NB4 (cell line): Measurements from ENCODE around the gene GRM8.

Source experiments
- DNase-seq: peaks from one replicate; pipeline ENCODE4 v3.0.0; 2010; ENCODE audit warnings: low read depth
- H3K4me3 ChIP-seq: one replicate; pipeline ENCODE4 v1.5.1; 2011; ENCODE audit warnings: mild to moderate bottlenecking, low read depth, low read length, moderate library complexity
- MYC ChIP-seq: IDR thresholded peaks from 2 replicates; pipeline ENCODE4 v1.6.1; 2011; ENCODE audit warnings: low read depth, low read length
- POLR2A ChIP-seq: IDR thresholded peaks from 2 replicates; pipeline ENCODE4 v1.6.1; 2011; ENCODE audit warnings: mild to moderate bottlenecking; ENCODE audit not compliant: insufficient read length; ENCODE audit errors: extremely low read depth
- TF ChIP-seq, protein P1 (sequence below): IDR thresholded peaks from one replicate; pipeline ENCODE4 v1.5.1; 2012; ENCODE audit warnings: low read depth, low read length
- TF ChIP-seq, protein P2 (sequence below): IDR thresholded peaks from 2 replicates; pipeline ENCODE4 v1.6.1; 2011; ENCODE audit warnings: low read depth, low read length

The GRM8 gene

DNA sequence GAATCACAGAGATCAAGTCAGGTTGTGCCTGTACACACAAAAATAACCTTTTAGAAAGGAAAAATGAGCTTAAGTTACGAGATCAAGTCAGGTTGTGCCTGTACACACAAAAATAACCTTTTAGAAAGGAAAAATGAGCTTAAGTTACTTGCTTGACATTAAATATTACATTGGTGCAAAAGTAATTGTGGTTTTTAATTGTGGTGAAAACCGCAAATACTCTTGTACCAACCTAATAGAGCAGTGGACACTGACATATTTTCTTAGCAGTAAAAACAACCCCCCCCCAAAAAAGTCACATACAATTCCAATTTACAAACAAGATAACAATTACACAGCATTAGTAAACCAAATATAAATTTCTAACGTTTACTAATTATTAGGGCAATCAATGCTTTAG, 595.6 kb downstream of the GRM8 start:
- DNase-seq, result no peak
- no peak overlapping the region for H3K4me3 ChIP-seq
- TF ChIP-seq, protein P1, sequence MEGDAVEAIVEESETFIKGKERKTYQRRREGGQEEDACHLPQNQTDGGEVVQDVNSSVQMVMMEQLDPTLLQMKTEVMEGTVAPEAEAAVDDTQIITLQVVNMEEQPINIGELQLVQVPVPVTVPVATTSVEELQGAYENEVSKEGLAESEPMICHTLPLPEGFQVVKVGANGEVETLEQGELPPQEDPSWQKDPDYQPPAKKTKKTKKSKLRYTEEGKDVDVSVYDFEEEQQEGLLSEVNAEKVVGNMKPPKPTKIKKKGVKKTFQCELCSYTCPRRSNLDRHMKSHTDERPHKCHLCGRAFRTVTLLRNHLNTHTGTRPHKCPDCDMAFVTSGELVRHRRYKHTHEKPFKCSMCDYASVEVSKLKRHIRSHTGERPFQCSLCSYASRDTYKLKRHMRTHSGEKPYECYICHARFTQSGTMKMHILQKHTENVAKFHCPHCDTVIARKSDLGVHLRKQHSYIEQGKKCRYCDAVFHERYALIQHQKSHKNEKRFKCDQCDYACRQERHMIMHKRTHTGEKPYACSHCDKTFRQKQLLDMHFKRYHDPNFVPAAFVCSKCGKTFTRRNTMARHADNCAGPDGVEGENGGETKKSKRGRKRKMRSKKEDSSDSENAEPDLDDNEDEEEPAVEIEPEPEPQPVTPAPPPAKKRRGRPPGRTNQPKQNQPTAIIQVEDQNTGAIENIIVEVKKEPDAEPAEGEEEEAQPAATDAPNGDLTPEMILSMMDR, result no peak
- TF ChIP-seq, protein P2, sequence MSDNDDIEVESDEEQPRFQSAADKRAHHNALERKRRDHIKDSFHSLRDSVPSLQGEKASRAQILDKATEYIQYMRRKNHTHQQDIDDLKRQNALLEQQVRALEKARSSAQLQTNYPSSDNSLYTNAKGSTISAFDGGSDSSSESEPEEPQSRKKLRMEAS, result no peak
- no peak for TF ChIP-seq MYC
- no peak for TF ChIP-seq POLR2A

DNA sequence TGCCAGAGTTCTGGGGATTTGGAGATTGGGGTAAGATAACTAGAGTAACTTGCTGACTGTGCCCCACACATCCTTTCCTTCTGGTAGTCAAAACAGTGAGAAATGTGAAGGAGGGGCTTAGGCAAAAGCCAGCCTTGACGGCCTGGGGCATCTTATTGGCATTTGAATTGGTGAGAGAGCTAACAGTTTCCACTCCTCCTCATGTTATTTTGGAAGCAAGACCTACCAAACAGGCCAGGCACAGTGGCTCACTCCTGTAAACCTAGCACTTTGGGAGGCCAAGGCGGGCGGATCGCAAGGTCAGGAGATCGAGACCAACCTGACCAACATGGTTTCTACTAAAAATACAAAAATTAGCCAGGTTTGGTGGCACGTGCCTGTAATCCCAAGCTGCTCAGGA, 596.6 kb downstream of the GRM8 start:
- TF ChIP-seq, protein P1, result no peak

DNA sequence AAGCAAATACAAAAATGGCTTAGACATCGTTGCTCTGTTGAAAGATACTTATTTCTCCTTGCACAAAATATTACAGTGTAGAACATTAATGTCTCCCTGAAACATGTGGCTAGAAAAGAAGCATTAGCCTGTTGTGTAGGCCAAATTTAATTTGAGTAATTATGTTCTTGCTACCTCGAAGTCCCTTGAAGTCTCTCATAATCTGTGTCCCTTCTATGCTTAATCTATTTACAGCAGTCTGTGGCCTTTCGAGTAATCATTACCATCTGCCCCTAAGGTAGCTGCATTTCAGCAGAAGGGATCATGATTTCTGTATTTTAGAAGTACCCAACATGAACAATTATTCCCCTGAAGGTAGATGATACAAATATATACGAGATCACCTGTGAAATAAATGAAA, 615.2 kb downstream of the GRM8 start:
- no peak overlapping the region for H3K4me3 ChIP-seq
- no peak for TF ChIP-seq MYC
- DNase-seq, result no peak

More for the DNA sequence above, 596.6 kb downstream of the GRM8 start:
- no peak overlapping the region for H3K4me3 ChIP-seq
- no peak for DNase-seq

DNA sequence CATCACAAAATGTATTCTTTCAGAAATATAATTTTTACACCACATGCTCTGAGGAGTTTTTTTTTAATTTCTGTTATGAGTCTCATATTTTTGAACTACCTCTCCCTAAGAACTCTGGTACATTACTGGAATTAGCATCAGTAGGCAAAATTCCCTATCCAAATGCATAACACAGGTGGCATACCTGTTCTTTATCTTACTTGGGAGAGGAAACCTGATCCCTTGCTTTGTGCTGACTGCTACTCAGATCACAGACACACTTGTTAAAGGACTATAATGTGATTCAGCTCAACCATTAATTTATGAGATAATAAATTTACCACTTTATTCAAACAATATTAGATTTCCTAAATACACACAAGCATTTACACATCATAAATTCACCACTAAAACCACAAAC, 617.2 kb downstream of the GRM8 start:
- H3K4me3 ChIP-seq, result no peak overlapping the region
- no peak for TF ChIP-seq MYC
- TF ChIP-seq, protein P1, result no peak
- TF ChIP-seq, protein P2, result no peak
- TF ChIP-seq POLR2A, result no peak
- DNase-seq, result no peak

DNA sequence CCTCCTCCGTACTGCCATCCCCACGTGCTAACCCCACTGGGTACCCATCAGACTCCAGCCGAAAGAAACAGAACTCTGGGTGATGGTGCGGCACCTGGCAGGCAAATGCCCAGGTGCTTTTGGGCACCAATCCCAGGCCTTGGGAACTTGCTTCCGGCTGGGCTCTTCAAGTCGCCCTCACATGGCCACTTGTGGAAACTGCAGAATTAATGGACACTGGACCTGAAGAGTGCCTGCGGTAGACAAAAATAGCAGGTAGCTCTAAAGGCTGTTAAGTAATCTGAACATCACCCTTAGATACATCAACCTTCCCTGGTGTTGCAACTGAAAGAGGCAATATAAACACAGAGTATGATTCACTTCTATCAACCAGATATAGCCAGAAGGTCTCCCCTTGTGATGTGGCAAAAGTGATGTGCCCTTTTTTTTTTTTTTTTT, 644.4 kb downstream of the GRM8 start:
- TF ChIP-seq POLR2A, result no peak
- TF ChIP-seq, protein P1, result peak; percentile 74
- H3K4me3 ChIP-seq, result no peak overlapping the region
- DNase-seq, result peak; percentile 44

DNA sequence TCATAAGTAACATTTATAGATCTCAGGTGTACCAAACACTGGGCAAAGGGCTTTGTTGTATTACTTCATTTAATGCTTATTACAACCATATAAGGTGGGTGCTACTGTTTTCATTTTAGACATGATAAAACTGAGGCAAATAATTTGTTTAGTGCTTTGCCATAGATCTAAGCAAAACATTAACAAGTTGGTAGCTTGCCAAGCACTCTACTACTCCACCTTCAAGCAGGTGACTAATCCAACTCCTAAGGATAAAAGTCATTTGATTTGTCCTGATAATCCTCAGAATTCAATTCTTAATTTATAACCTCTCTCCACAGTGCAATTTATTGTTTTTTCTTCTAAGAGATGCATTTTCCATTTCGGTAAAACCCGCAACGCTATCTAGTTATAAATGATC, 646.4 kb downstream of the GRM8 start:
- no peak for DNase-seq
- no peak overlapping the region for H3K4me3 ChIP-seq
- TF ChIP-seq MYC, result no peak
- TF ChIP-seq, protein P2, result no peak

DNA sequence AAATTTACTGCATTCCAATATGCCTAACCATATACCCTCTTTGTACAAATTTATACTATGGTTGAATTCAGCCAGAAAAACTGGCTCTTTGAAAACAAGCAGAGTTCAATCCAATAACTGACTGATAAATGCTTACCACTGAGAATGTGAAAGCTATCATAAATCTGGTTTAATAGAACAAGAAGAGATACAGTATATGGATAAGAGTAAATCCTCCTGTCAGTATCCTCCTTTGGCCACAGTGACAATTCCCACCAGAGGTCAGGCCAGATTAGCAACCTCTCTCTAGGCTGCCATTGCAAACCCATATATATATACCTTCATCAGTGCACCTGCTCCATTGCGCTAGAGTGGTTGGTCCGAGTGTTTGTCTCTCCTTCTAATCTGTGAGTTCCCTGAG, 647.2 kb downstream of the GRM8 start:
- no peak overlapping the region for H3K4me3 ChIP-seq
- TF ChIP-seq, protein P2, result no peak
- no peak for TF ChIP-seq MYC
- TF ChIP-seq, protein P1, result no peak
- no peak for TF ChIP-seq POLR2A
- no peak for DNase-seq
